SU-DHL-6 (cell line): Measurements from ENCODE around the gene MCTP1.
"Not testable (repeated sequence)": the region's sequence is repeated elsewhere in the genome, so short reads cannot be mapped to it uniquely, and the experiment has no call there.

Experiments
- CTCF ChIP-seq: fragments of 200-600 bp; sonication (generic); IDR thresholded peaks from one replicate; pipeline ENCODE4 v1.5.1; 2017; ENCODE audit warnings: antibody characterized with exemption, mild to moderate bottlenecking, low read length, moderate library complexity; ENCODE audit not compliant: insufficient read depth, poor library complexity, severe bottlenecking
- EZH2phosphoT487 ChIP-seq: fragments of 200-600 bp; sonication (generic), shearing (Covaris generic); conservative IDR thresholded peaks from 2 replicates; pipeline ENCODE4 v1.6.1; 2018; ENCODE audit warnings: mild to moderate bottlenecking, antibody characterized with exemption, low read length, moderate library complexity, mixed read lengths

GRCh38 chr5:94828222-94828621 is 456.7 kb downstream of the MCTP1 start:
- TF ChIP-seq CTCF, EZH2phosphoT487: not testable (repeated sequence)
